Measurements from ENCODE around the gene DGLUCY. TPM values are rescaled to one million over a fixed set of nuclear protein-coding genes. Genes with fewer than 3 reads are reported as not detected.
"Not testable (repeated sequence)": the region's sequence is repeated elsewhere in the genome, so short reads cannot be mapped to it uniquely, and the experiment has no call there.

DGLUCY gene
- total and polyA plus RNA-seq, 9 donors: 17.9 to 73.3 (median 39.3) TPM

- Histone ChIP-seq H3K27ac (no peak overlapping the region), H3K27me3 (no peaks in the 10 kb centered on the region), H3K36me3 (no peaks in the 10 kb centered on the region), H3K9me3 (no peaks in the 10 kb centered on the region), H3K4me3 (no peak overlapping the region), H3K4me1 (ENCODE audit: insufficient read depth) (no peaks in the 10 kb centered on the region)
- no peak for TF ChIP-seq EP300 (IDR thresholded peaks at IDR 0.05)
- TF ChIP-seq CTCF (IDR thresholded peaks at IDR 0.05): no peak
- TF ChIP-seq POLR2A (IDR thresholded peaks at IDR 0.05): no peak
- intact Hi-C loops (cut with DNase I): no loop called here
- no peak for DNase-seq
- WGBS, 3 donors: 95 to 96% (median 95%) methylated on average over 10 of the region's 10 CpGs
Observed at GRCh38 chr14:91195881-91196280, 82.0 kb downstream of the DGLUCY start.

GRCh38 chr14:91197631-91198030 is 83.8 kb downstream of the DGLUCY start:
- intact Hi-C loops (cut with DNase I): no loop called here
- H3K36me3 ChIP-seq: no peaks in the 10 kb centered on the region
- no peak for DNase-seq
- H3K9me3 ChIP-seq: no peaks in the 10 kb centered on the region
- H3K4me1 ChIP-seq (ENCODE audit: insufficient read depth): no peaks in the 10 kb centered on the region
- H3K27me3 ChIP-seq: no peaks in the 10 kb centered on the region
- no peak overlapping the region for H3K27ac ChIP-seq
- no peak for TF ChIP-seq EP300 (IDR thresholded peaks at IDR 0.05)
- no peak overlapping the region for H3K4me3 ChIP-seq

GRCh38 chr14:91200802-91201201 is 86.9 kb downstream of the DGLUCY start:
- DNase-seq; intact Hi-C loops (cut with DNase I); H3K4me3 ChIP-seq; H3K9me3 ChIP-seq; H3K4me1 ChIP-seq (ENCODE audit: insufficient read depth); H3K27ac ChIP-seq; H3K36me3 ChIP-seq; H3K27me3 ChIP-seq: not testable (repeated sequence)
- WGBS, 3 donors: 95 to 97% (median 97%) methylated on average over 6 of the region's 6 CpGs

GRCh38 chr14:91202234-91202974 is 88.5 kb downstream of the DGLUCY start:
- no peaks in the 10 kb centered on the region for H3K4me1 ChIP-seq (ENCODE audit: insufficient read depth)
- no peak overlapping the region for H3K27ac ChIP-seq
- no peak overlapping the region for H3K4me3 ChIP-seq
- WGBS, 3 donors: 84 to 85% (median 84%) methylated on average over 15 of the region's 15 CpGs
- H3K36me3 ChIP-seq: no peaks in the 10 kb centered on the region
- no peaks in the 10 kb centered on the region for H3K9me3 ChIP-seq
- no peaks in the 10 kb centered on the region for H3K27me3 ChIP-seq
- no peak for DNase-seq
- TF ChIP-seq POLR2A (IDR thresholded peaks at IDR 0.05) (no peak), EP300 (IDR thresholded peaks at IDR 0.05) (no peak), CTCF (IDR thresholded peaks at IDR 0.05) (no peak)
- intact Hi-C loops (cut with DNase I): no loop called here

GRCh38 chr14:91204657-91205056 is 90.8 kb downstream of the DGLUCY start:
- intact Hi-C loops (cut with DNase I): no loop called here
- Histone ChIP-seq H3K4me1 (ENCODE audit: insufficient read depth) (no peaks in the 10 kb centered on the region), H3K9me3 (no peaks in the 10 kb centered on the region), H3K4me3 (no peak overlapping the region), H3K27me3 (no peaks in the 10 kb centered on the region), H3K36me3 (no peaks in the 10 kb centered on the region), H3K27ac (no peak overlapping the region)
- 95 to 99% (median 97%) methylated on average over 14 of the region's 14 CpGs for WGBS, 3 donors
- TF ChIP-seq POLR2A (IDR thresholded peaks at IDR 0.05): no peak
- TF ChIP-seq CTCF (IDR thresholded peaks at IDR 0.05): no peak
- no peak for TF ChIP-seq EP300 (IDR thresholded peaks at IDR 0.05)
- DNase-seq: no peak

Measured in ovary (tissue), 9 donors.